SK-MEL-5 (cell line): ENCODE results near the gene COX5B. TPM values are rescaled to one million over a fixed set of nuclear protein-coding genes. Genes with fewer than 3 reads are reported as not detected.
"Not testable (repeated sequence)": the region's sequence is repeated elsewhere in the genome, so short reads cannot be mapped to it uniquely, and the experiment has no call there.

Experiments used
- DNase-seq: peaks from one replicate; pipeline ENCODE4 v3.0.0-alpha.2; 2016; ENCODE audit warnings: low read depth, low spot score
- in situ Hi-C: cut with HindIII; loops from 2 replicates; pipeline ENCODE4 v1.10.0; 2016; ENCODE audit warnings: low sequenced_read_pairs, high pct_unique_total_duplicates, low pct_unique_long_range_greater_than_20kb
- polyA plus RNA-seq, 2 experiments: library from polyadenylated mRNA; depleted of rRNA; stranded (reverse); fragments of >200 nt; gene quantifications; 2 replicates each; pipeline ENCODE4 v1.2.3, GENCODE V29; 2015
- total RNA-seq: library from RNA; depleted of rRNA; stranded (reverse); fragments of >200 nt; shearing (Covaris generic); gene quantifications from 2 replicates; pipeline ENCODE4 v1.2.3, GENCODE V29; 2014; rRNA removed

Gene COX5B, protein sequence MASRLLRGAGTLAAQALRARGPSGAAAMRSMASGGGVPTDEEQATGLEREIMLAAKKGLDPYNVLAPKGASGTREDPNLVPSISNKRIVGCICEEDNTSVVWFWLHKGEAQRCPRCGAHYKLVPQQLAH
- 456 and 467 TPM in 2 replicates for total RNA-seq
- 342 and 425 TPM in 2 replicates for polyA plus RNA-seq (2015; cell fraction: cytosol; rRNA removed)
- 73.9 and 112 TPM in 2 replicates for polyA plus RNA-seq (2015; cell fraction: nucleus; rRNA removed)

DNA sequence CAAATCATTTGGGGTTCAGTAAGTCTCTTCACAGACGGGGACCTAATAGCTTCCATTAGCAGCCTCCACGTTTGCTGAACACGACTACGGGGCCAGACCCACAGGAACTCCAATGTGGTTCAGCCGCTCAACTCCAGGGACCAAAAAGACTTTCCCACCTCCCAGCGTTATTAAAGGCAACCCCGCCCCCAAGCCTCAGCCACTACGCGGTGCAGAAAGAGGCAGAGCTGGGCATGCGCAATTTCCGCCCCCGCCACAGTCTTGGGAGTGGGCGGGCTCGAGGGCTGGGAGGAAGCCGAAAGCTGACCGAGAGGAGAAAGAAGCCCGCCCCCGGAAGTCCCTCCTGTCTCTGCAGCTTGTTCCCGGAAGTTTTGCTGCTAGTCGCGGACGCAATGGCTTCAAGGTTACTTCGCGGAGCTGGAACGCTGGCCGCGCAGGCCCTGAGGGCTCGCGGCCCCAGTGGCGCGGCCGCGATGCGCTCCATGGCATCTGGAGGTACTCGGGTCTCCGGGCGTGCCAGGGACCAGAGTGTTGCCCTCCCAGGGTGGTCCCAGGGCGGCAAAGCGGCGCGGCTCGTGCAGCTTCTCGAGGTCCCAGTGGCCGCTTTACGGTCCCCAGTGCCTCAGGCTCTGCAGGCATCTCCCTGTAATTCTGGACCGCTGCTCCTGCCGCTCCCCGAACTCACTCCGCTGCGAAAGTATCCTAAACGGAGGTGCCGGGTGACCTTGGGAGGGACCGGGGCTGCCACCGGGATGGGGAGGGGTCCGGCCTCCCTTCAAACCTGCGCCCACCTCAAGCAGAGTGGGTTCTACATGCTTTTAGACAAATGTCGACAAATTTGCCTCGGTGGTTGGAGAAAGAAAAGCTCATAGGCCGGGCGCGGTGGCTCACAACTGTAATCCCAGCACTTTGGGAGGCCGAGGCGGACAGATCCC is at the start of gene COX5B:
TSS of gene COX5B (plus strand) at position 368 of the 935 bp plus-strand sequence. CDS start at position 393, 25 bp downstream.
- in situ Hi-C loops = no loop called here
- peak; percentile 96 for DNase-seq

DNA sequence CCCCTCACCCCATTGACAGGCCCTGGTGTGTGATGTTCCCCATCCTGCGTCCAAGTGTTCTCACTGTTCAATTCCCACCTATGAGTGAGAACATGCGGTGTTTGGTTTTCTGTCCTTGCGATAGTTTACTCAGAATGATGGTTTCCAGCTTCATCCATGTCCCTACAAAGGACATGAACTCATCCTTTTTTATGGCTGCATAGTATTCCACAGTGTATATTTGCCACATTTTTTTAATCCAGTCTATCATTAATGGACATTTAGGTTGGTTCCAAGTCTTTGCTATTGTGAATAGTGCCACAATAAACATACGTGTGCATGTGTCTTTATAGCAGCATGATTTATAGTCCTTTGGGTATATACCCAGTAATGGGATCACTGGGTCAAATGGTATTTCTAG is 49.7 kb upstream of the COX5B start:
- DNase-seq = not testable (repeated sequence)

DNA sequence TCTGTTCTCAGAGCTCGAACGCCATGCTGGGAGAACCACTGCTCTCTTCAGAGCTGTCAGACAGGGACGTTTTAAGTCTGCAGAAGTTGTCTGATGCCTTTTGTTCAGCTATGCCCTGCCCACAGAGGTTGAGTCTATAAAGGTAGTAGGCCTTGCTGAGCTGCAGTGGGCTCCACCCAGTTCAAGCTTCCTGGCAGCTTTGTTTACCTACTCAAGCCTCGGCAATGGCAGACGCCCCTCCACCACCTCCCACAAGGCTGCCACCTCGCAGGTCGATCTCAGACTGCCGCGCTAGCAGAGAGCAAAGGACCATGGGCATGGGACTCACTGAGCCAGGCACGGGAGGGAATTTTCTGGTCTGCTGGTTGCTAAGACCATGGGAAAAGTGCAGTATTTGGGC is 44.3 kb upstream of the COX5B start:
- in situ Hi-C loops = not testable (repeated sequence)

More for the DNA sequence above, 49.7 kb upstream of the COX5B start:
- in situ Hi-C loops = not testable (repeated sequence)

DNA sequence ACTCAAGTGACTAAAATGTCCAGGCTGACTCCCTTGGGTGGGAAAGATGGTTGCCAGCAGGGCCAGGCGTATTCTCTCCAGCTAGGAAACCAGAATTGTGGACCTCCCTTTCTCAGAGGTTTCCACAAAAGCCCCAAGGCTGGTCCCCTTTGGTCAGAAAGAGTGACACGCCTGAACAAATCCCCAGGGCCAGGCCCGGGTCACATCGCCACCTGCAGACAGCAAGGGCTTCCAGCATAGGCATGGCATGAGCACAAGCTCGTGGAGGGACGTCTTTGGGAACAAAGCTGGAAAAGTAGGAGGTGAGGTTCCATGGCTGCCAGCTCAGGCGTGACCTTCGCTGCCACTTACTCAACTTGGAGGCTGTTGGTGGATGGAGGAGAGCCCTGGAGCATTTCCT is 40.8 kb upstream of the COX5B start:
- in situ Hi-C loops, DNase-seq: not testable (repeated sequence)

More for the DNA sequence above, 44.3 kb upstream of the COX5B start:
- DNase-seq = not testable (repeated sequence)

DNA sequence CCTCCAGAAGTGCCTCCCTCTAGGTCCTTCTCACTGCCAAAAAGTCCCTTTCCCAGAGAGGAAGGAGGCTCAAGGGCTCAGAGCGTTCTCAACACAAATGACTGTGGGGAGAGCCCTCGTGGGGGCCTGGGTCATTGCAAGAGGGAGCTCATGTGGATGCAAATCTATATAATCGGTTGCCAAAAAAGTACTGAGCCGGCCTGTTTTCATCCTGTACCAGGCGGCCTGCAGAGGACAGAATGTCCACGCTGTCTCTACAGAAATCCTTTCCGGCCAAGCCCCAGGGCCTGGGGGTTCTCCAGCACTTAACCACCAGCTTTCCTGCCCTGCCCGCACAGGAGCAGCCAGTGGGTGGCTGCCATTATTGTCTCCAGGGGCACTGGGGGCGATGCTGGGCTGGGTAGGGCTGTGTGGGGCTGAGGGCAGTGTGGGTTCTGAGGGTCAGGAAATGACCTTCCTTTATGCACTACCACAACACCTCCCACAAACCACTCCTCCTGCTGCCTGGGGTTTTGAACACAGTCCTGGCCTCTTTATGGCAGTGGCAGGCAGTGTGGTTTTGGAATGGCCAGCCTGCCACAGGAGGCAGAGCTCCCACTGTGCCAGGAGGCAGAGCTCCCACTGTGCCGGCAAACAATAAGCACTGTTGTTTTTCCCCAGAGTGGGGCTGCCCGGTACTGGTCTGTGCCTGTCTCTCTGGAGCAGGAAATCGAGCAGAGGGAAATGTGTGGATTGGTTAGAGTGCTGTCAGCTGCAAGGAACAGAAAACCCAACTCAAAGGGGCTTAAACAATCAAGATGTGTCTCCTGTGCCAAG is 40.1 kb upstream of the COX5B start:
- DNase-seq, in situ Hi-C loops: not testable (repeated sequence)

DNA sequence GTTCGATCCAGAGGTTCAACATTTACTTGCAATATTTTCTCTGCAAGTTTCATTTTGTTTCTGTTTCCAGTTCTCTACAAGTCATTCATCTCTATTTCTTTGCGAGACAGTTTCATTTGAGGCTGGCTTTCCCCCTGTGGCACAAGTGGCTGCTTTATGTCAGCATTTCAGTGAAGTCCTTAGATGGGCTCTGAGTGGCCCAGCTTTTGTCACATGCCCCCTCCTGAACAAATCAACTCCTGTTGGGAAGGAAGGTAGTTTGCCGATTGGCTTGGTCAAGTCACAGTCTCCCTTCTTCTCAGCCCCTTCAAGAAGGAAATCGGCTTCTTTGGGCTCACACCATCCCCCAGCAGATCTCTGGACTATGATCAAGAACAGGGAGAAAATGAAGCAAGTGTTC is 37.1 kb upstream of the COX5B start:
- in situ Hi-C loops, DNase-seq: not testable (repeated sequence)

DNA sequence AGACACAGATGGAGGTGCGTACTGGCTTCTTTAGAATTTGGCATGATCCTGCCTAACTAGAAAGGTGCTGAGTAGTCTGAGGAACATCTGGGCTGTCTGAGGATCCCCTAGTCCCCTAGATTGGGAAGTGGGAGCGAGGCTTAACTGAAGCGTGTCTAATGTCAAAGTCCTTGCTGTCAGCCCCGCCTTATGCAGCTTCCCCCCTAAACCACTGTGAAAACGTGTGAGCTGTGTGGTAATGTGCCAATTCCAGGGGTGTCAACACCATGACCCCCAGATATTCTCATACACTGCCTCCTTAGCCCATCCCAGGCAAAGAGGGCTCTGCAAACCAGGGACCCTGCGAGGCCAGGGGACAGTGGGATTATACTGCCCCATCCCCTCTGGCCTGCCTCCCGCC is 34.0 kb upstream of the COX5B start:
- in situ Hi-C loops, DNase-seq: not testable (repeated sequence)

DNA sequence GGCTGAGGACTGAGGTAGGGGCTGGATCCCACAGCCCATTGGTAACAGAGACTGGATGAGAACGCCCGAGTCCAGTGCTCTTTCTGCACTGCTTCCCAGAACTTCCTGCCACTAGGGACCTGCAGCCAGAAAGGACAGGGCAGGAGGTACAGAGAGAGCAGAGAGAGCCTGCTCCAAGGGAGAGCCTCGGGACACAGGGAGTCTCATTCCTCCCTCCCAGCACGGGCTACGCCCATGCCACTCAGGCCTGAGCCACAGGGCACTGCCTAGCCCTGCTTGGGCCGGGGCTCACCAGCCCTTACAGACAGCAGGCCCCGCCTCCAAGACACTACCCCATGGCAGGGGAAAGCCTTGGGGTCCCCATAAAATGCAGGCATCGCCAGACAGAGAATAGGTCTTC is 30.1 kb upstream of the COX5B start:
- in situ Hi-C loops, DNase-seq: not testable (repeated sequence)

DNA sequence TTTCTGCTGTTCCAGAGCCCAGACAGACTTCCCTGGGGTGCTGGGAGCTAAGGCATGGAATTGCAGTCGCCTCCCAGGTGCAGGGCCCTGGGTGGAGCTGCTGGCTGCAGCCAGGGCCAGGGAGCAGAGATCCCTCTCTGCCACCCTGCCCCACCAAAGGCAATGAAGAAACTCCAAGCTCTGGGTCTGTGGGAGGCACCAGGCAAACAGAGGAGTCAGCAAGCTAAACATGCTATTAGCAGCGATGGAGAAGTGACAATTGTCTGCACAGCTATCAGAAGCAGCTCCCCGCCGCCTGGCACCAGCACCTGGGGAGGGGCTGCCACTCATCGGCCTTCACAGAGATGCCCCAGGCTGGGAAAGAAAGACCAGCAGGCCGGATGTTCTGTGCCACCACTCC is 28.0 kb upstream of the COX5B start:
- no peak for DNase-seq
- in situ Hi-C loops = no loop called here

DNA sequence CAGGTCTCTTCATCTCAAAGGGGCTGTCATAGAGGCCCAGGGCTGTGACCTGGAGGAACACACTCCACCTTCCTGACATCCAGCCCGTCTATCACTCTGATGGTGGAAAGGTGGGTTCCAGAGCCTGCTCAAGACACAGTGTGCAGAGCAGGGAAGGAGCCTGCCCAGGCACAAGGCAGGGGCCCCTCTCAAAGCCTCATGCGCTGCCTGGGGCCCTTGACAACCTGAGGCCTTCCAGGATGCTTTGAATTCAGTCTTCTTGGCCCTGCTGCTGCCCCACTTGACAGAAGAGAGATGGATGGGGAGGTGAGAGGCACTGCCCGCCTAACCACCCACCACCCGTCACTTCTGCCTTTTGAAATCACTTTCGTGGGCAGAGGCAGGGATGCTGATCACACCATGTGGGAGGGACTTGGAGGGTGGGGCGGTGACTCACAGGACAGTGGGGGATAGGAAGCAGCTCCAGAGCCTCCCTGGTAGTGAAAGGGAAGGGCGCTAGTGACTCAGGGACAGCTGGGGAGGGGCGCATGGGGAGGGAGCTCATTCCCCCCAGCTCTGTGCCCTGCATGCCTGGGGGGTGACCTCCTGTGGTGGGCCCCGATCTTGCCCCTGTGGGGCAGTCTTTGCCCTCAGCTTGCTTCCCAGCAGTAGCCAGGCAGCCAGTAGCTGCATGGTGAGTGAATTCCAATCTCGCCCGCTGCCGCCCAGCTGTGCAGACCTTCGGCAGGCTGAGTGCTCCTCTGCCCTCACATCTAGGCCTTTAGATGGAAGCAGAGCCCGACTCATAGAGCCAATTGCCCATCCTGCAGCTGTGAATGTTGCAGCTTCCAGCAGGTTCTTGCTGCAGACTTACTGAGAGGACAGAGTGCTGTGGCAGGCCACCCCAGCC is 26.7 kb upstream of the COX5B start:
- DNase-seq, in situ Hi-C loops: not testable (repeated sequence)

DNA sequence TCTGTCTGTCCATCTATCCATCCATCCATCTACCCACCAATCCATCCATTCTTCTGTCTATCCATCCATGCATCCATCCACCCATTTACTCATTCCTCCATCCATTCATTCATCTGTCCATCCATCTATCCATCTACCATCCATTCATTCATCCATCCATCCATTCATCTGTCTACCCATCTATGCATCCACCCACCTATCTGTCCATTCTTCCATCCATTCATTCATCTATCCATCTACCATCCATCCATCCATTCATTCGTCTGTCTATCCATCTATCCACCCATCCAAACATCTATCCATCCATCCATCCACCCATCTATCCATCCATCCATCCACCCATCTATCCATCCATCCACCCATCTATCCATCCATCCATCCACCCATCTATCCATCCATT is 25.4 kb upstream of the COX5B start:
- in situ Hi-C loops = not testable (repeated sequence)

DNA sequence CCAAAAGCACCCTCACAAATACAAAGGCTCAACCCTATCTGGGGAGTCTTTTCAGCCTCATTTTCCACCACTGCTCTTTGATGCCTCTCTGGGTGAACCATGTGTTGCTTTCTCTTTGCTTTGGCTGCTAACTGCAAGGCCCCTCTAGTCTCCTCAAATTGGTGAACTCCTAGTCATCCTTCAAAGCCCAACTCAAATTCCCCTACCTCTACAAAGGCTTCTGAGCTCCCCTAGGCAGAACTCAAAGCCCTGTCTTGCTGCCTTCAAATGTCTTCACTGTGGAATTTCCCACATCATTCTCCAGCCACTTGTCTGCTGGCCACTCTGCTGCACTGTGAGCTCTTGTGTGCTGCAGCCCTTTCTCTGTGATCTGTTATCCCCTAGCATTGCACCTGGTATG is 22.9 kb upstream of the COX5B start:
- in situ Hi-C loops, DNase-seq: not testable (repeated sequence)

More for the DNA sequence above, 25.4 kb upstream of the COX5B start:
- DNase-seq = not testable (repeated sequence)

DNA sequence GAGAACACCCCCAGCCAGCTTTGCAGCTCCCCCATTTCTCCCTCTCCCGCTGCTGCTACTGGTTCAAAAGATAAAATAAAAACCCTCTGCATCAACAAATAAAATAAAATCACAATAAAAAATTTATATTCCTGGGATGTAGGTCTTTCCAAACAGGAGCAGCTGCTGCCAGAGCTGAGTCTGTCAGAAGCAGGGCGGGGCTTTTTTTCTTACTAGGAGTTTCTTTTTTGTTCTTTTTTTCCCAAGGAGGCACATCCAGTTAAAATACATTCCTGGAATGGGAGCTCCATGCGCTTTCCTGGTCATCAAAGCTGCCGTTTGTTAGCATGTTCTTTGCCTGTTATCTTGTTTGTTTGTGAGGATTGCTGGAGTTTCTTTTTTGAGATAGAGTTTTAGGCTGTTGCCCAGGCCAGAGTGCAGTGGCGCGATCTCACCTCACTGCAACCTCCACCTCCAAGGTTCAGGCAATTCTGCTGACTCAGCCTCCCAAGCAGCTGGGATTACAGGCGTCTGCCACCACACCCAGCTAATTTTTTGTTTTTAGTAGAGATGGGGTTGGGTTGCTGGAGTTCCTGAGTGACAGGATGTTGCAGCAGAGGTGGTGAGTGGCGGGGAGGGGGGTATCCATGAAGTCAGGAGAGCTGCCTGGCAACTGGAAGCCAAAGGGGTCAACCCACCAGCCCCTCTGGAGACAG is 20.4 kb upstream of the COX5B start:
- DNase-seq, in situ Hi-C loops: not testable (repeated sequence)

DNA sequence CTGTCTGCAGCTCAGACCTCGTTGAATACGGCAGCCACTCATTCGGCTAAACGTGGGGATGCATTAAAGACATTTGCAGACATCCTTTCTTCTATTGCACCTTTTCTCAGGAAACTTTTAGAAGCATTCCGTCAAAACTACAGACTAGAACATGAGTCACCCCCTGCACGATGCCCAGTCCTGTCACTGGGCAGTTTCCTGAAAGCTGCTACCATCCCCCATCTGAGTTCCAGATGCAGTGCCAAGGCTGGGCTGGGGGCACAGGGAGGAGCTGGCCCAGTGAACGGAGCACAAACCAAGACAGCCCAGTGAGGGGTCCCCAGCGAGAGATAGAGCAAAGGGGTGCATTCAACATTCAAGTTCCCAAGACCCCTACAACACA is 19.8 kb upstream of the COX5B start:
- in situ Hi-C loops = not testable (repeated sequence)

DNA sequence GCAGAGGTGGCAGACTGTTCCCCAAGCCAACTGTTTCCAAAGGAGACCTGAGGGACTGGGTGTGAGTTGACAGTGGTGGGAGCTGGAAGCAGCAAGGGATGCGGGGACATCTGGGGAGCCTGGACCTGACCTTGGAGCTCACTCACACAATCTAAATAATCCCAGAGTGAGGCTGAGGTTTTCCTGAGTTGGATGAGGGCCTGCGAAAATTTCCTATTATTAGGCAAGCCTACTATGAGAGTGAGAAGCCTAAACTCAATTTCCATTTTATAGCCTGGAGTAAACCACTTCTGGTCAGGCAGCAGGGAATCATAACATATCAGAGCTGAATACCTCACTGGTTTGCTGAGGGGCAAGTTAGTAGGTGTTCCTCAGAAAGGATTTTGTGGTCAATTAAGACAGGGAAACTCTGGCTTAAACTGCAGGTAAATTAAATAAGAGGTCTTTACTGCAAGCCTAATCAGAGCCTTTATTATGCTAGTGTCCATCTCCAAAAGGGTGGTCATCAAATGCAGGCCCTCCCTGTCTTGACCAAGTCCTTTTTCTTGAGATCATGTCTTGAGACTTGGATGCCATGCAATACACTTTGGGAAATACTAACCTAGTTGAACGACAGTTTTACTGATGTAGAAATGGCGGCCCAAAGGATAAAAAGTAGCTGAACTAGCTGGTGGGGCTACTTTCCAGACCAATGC is 1.7 kb upstream of the COX5B start:
- DNase-seq = no peak
- in situ Hi-C loops = no loop called here

More for the DNA sequence above, 19.8 kb upstream of the COX5B start:
- not testable (repeated sequence) for DNase-seq
